HCT116 (cell line): ENCODE measurements around the gene KPNA2. TPM values are rescaled to one million over a fixed set of nuclear protein-coding genes. Genes with fewer than 3 reads are reported as not detected.

ENCODE experiments used
- ATAC-seq: fragments of 200-7000 bp; cut with Tn5 transposase; 2 replicates; pipeline ENCODE4 v1.9.1; 2020; ENCODE audit warnings: mild to moderate bottlenecking, moderate library complexity
- BruUV-seq: library from RNA; stranded (reverse); fragments of 400-500 nt; replicated peaks from 2 replicates; lab custom pipeline; 2021; lab: Mats Ljungman, UMichigan
- CTCF ChIA-PET: fragments of 300-600 bp; sonication (Branson Sonifier 250); formaldehyde crosslinking; loops from one replicate; lab custom pipeline; 2021; ENCODE audit warnings: antibody characterized with exemption; lab: Charles Lee
- POLR2A ChIA-PET: fragments of 300-600, 350-600 bp; sonication (Branson Sonifier 250); formaldehyde crosslinking; loops from one replicate; lab custom pipeline; 2021; ENCODE audit warnings: antibody characterized with exemption; lab: Charles Lee
- RAD21 ChIA-PET, 2 experiments: fragments of 300-600 bp; sonication (Branson Sonifier 250); formaldehyde crosslinking; loops; one replicate each; lab custom pipeline; 2023; ENCODE audit warnings: low total read pairs in 2 of 2; ENCODE audit not compliant: uncharacterized antibody in 2 of 2, unreplicated experiment in 2 of 2, low non-redundant PET in 1 of 2; lab: Charles Lee
- DNase-seq: peaks from one replicate; pipeline ENCODE4 v3.0.0-alpha.2; 2010; ENCODE audit warnings: low read depth, low spot score
- H2AFZ ChIP-seq: fragments of 200-600 bp; shearing (Covaris generic), sonication (generic); 2 replicates; pipeline ENCODE4 v1.6.1; 2017; ENCODE audit warnings: low read depth, mixed run types, mixed read lengths, antibody characterized with exemption, low read length; ENCODE audit not compliant: poor library complexity, severe bottlenecking
- H3K27ac ChIP-seq: 2 replicates; pipeline ENCODE4 v1.5.1; 2012; ENCODE audit warnings: low read depth, low read length
- H3K27me3 ChIP-seq: fragments of 200-600 bp; sonication (generic); 2 replicates; pipeline ENCODE4 v1.6.1; 2016; ENCODE audit warnings: mixed run types, low read length, mixed read lengths; ENCODE audit not compliant: insufficient read depth
- H3K36me3 ChIP-seq, 2 experiments: fragments of 200-500 bp in 1 of 2; fragments of 200-600 bp in 1 of 2; sonication (Bioruptor generic) in 1 of 2; sonication (generic) in 1 of 2; 2 replicates each; pipeline versions ENCODE4 v1.5.1 to v1.6.1; 2014 to 2016; ENCODE audit warnings: low read length in 2 of 2, inconsistent platforms in 1 of 2, mixed read lengths in 1 of 2, mixed run types in 1 of 2; ENCODE audit not compliant: insufficient read depth in 2 of 2, control insufficient read depth in 1 of 2
- H3K4me1 ChIP-seq, 2 experiments: fragments of 200-600 bp in 1 of 2; sonication (generic) in 1 of 2; 2 replicates each; pipeline versions ENCODE4 v1.5.1 to v1.6.1; 2012 to 2017; ENCODE audit warnings: low read length in 2 of 2, inconsistent platforms in 1 of 2, mild to moderate bottlenecking in 1 of 2, mixed read lengths in 1 of 2, mixed run types in 1 of 2, moderate library complexity in 1 of 2; ENCODE audit not compliant: insufficient read depth in 2 of 2, control insufficient read depth in 1 of 2
- H3K4me2 ChIP-seq: fragments of 200-600 bp; sonication (generic); 2 replicates; pipeline ENCODE4 v1.6.1; 2017; ENCODE audit warnings: mixed run types, low read length, mixed read lengths
- H3K4me3 ChIP-seq, 2 experiments: fragments of 200-600 bp in 1 of 2; sonication (generic) in 1 of 2; replicated peaks in 1 of 2; 2 replicates each; pipeline ENCODE4 v1.5.1; 2011 to 2016; ENCODE audit warnings: low read length in 2 of 2, control low read depth in 1 of 2, low read depth in 1 of 2, mild to moderate bottlenecking in 1 of 2, mixed read lengths in 1 of 2, mixed run types in 1 of 2
- H3K79me2 ChIP-seq: fragments of 200-600 bp; sonication (generic); 2 replicates; pipeline ENCODE4 v1.6.1; 2017; ENCODE audit warnings: mild to moderate bottlenecking, mixed run types, low read length, moderate library complexity, mixed read lengths; ENCODE audit not compliant: insufficient read depth
- H3K9ac ChIP-seq: fragments of 200-600 bp; sonication (generic); 2 replicates; pipeline ENCODE4 v1.6.1; 2016; ENCODE audit warnings: low read length, mixed read lengths
- H3K9me2 ChIP-seq: fragments of 200-600 bp; sonication (generic), shearing (Covaris generic); 2 replicates; pipeline ENCODE4 v1.6.1; 2017; ENCODE audit warnings: mixed run types, mild to moderate bottlenecking, moderate library complexity; ENCODE audit not compliant: insufficient read depth
- H3K9me3 ChIP-seq, 2 experiments: fragments of 200-500 bp in 1 of 2; fragments of 200-600 bp in 1 of 2; sonication (Bioruptor generic) in 1 of 2; sonication (generic) in 1 of 2; 2 replicates each; pipeline ENCODE4 v1.6.1; 2014 to 2017; ENCODE audit warnings: low read length in 2 of 2, mixed read lengths in 2 of 2, inconsistent platforms in 1 of 2, low read depth in 1 of 2, mild to moderate bottlenecking in 1 of 2, mixed run types in 1 of 2, moderate library complexity in 1 of 2; ENCODE audit not compliant: control insufficient read depth in 1 of 2, insufficient read depth in 1 of 2
- H4K20me1 ChIP-seq: fragments of 200-600 bp; sonication (generic), shearing (Covaris generic); 2 replicates; pipeline ENCODE4 v1.6.1; 2017; ENCODE audit warnings: mixed run types, mild to moderate bottlenecking, moderate library complexity; ENCODE audit not compliant: insufficient read depth
- EGR1 ChIP-seq: IDR thresholded peaks from 2 replicates; pipeline ENCODE4 v1.6.1; 2012; ENCODE audit warnings: low read depth
- ELF1 ChIP-seq: IDR thresholded peaks from 2 replicates; pipeline ENCODE4 v1.6.1; 2012; ENCODE audit warnings: low read depth, borderline replicate concordance
- POLR2A ChIP-seq: IDR thresholded peaks from 2 replicates; pipeline ENCODE4 v1.7.0; 2011; ENCODE audit warnings: borderline replicate concordance; ENCODE audit not compliant: insufficient read depth, insufficient read length; ENCODE audit errors: extremely low read depth
- REST ChIP-seq: IDR thresholded peaks from 2 replicates; pipeline ENCODE4 v1.6.1; 2012; ENCODE audit warnings: low read depth
- intact Hi-C: fragments of 100-400 bp; cut with micrococcal nuclease; formaldehyde crosslinking; loops from 2 replicates; pipeline ENCODE4 v1.10.0; 2022
- total RNA-seq: library from RNA; stranded (reverse); gene quantifications from one replicate; pipeline ENCODE4 v1.2.1, GENCODE V29; 2021; ENCODE audit not compliant: unreplicated experiment

The KPNA2 gene
- total RNA-seq, 1 experiment from 2014 or later: 330 TPM

- no peak for TF ChIP-seq REST
These were observed 22.1 kb upstream of the KPNA2 start (continued) for GRCh38 chr17:68013385-68013784.

- Histone ChIP-seq H3K9me2 (no peaks in the 10 kb centered on the region), H3K36me3 (no peaks in the 10 kb centered on the region), H3K79me2 (no peaks in the 10 kb centered on the region), H4K20me1 (no peaks in the 10 kb centered on the region), H3K27ac (no peak overlapping the region), H3K4me1 (peaks cover 13 to 31% of the 10 kb centered on the region in 2 experiments), H2AFZ (peak overlapping the region; percentile 68), H3K4me2 (peak overlapping the region; percentile 47), H3K27me3 (no peaks in the 10 kb centered on the region), H3K9ac (no peak overlapping the region), H3K9me3 (no peaks in the 10 kb centered on the region), H3K4me3 (no peak overlapping the region)
- no peak for DNase-seq
- RAD21 ChIA-PET: no interaction called here
- BruUV-seq: no TSS peak
- POLR2A ChIA-PET: interaction anchor here (0.6 kb wide), 1 partner anchor 659 kb away, joined by 3 read pairs; no protein-coding TSS in a partner anchor
- no peak for ATAC-seq
- CTCF ChIA-PET: no interaction called here
- TF ChIP-seq POLR2A (no peak), ELF1 (no peak), EGR1 (no peak)
- intact Hi-C loops: no loop called here
These were observed 20.3 kb upstream of the KPNA2 start for GRCh38 chr17:68015081-68015723.
